Measurements from ENCODE around the gene CFAP52. TPM values are rescaled to one million over a fixed set of nuclear protein-coding genes. Genes with fewer than 3 reads are reported as not detected.

CFAP52 gene
- total RNA-seq, 1 donor, result not detected

DNA sequence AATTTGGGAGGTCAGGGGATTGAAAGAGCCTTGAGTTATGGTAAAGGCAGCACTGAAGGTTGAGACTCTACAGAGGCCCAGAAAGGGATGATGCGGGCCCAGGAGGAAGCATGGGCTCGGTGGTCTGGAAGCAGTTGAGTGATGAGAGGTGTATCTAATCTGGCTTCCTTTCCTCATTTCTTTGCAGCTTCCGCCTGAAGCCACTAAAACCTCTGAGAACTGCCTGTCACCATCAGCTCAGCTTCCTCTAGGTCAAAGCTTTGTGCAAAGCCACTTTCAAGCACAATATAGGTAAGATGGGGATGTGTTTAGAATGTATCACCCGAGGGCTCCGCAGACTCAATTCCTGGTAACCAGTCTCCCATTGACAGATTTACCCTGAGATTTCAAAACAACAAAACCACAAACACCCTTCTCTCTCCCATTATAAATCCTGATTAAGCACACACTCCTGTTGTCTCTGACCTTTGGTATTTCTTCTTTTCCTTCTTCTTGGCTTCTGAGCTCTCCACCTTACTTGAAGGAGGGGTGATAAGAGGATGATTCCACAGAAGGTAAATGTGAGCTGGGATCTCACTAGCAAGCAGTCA is 90.1 kb downstream of the CFAP52 start:
- no peaks in the 10 kb centered on the region for H3K79me2 ChIP-seq (ENCODE audit: insufficient read depth, low read length)
- H3K36me3 ChIP-seq (ENCODE audit: insufficient read depth, low read length), result no peaks in the 10 kb centered on the region
- TF ChIP-seq, protein P1, sequence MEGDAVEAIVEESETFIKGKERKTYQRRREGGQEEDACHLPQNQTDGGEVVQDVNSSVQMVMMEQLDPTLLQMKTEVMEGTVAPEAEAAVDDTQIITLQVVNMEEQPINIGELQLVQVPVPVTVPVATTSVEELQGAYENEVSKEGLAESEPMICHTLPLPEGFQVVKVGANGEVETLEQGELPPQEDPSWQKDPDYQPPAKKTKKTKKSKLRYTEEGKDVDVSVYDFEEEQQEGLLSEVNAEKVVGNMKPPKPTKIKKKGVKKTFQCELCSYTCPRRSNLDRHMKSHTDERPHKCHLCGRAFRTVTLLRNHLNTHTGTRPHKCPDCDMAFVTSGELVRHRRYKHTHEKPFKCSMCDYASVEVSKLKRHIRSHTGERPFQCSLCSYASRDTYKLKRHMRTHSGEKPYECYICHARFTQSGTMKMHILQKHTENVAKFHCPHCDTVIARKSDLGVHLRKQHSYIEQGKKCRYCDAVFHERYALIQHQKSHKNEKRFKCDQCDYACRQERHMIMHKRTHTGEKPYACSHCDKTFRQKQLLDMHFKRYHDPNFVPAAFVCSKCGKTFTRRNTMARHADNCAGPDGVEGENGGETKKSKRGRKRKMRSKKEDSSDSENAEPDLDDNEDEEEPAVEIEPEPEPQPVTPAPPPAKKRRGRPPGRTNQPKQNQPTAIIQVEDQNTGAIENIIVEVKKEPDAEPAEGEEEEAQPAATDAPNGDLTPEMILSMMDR (IDR thresholded peaks at IDR 0.05; ENCODE audit: extremely low read depth, low read depth, low read length), result no peak
- H3K9me3 ChIP-seq (ENCODE audit: low read depth, low read length), result no peaks in the 10 kb centered on the region
- H3K4me3 ChIP-seq (ENCODE audit: insufficient read depth, low read length), result no peak overlapping the region
- no peak overlapping the region for H3K27ac ChIP-seq (ENCODE audit: low read depth, low read length)
- H3K4me2 ChIP-seq (ENCODE audit: insufficient read depth, low read length), result no peak overlapping the region
- H2AFZ ChIP-seq (ENCODE audit: low read length), result no peak overlapping the region
- no peaks in the 10 kb centered on the region for H3K27me3 ChIP-seq (ENCODE audit: insufficient read depth, low read length)
- H3K4me1 ChIP-seq (ENCODE audit: insufficient read depth, low read length), result no peaks in the 10 kb centered on the region
- H4K20me1 ChIP-seq (ENCODE audit: insufficient read depth, low read length), result no peaks in the 10 kb centered on the region
- DNase-seq (ENCODE audit: insufficient read length, low spot score, missing footprints), result no peak

DNA sequence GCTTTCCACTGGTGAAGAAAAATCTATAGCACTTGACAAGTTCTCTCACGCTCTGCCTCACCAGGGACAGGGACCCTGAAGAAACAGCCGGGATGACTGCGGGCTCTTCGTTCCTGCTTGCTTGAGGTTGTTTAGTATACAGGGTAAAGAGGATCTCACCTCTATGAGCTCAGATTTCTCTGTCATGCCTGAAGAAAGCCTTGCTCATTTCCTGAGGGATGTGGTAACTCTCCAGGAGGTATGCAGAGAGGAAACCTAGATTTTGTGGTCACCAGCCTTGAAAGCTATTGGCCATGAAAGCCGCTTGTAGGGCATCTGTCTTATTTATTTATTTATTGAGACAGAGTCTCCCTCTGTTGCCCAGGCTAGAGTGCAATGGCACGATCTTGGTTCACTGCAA is 92.1 kb downstream of the CFAP52 start:
- Histone ChIP-seq H3K4me1 (ENCODE audit: insufficient read depth, low read length) (no peaks in the 10 kb centered on the region), H3K9me3 (ENCODE audit: low read depth, low read length) (no peaks in the 10 kb centered on the region), H4K20me1 (ENCODE audit: insufficient read depth, low read length) (no peaks in the 10 kb centered on the region), H3K4me2 (ENCODE audit: insufficient read depth, low read length) (no peak overlapping the region), H3K36me3 (ENCODE audit: insufficient read depth, low read length) (no peaks in the 10 kb centered on the region), H3K4me3 (ENCODE audit: insufficient read depth, low read length) (no peak overlapping the region), H3K79me2 (ENCODE audit: insufficient read depth, low read length) (no peaks in the 10 kb centered on the region), H3K27me3 (ENCODE audit: insufficient read depth, low read length) (no peaks in the 10 kb centered on the region), H3K27ac (ENCODE audit: low read depth, low read length) (no peak overlapping the region), H2AFZ (ENCODE audit: low read length) (no peak overlapping the region)
- TF ChIP-seq, protein P1 (IDR thresholded peaks at IDR 0.05; ENCODE audit: extremely low read depth, low read depth, low read length), result no peak
- DNase-seq (ENCODE audit: insufficient read length, low spot score, missing footprints), result no peak

DNA sequence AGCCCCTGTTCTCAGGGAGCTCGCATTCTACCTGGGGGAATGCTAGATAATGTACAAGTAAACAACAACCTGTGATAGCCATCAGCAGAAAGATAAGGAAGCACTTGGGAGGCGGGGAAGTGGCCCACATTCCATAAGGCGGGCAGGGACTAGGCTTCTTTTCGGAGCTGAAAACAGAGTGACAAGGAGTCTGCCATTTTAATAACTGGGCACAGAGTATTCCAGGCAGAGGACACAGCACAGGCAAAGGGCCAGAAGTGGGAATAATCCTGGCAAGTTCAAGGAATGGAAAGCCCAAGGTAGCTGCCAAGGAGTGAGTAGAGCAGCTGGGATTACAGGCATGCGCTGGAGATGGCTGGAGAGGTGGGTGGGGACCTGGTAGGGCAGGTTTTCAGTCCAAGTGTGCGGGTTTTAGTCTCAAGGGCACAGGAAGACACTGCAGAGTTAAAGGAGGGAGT is 93.1 kb downstream of the CFAP52 start:
- Histone ChIP-seq H3K27me3 (ENCODE audit: insufficient read depth, low read length) (no peaks in the 10 kb centered on the region), H3K4me2 (ENCODE audit: insufficient read depth, low read length) (no peak overlapping the region), H4K20me1 (ENCODE audit: insufficient read depth, low read length) (no peaks in the 10 kb centered on the region), H3K4me1 (ENCODE audit: insufficient read depth, low read length) (no peaks in the 10 kb centered on the region), H3K9me3 (ENCODE audit: low read depth, low read length) (no peaks in the 10 kb centered on the region), H3K27ac (ENCODE audit: low read depth, low read length) (no peak overlapping the region), H2AFZ (ENCODE audit: low read length) (no peak overlapping the region), H3K79me2 (ENCODE audit: insufficient read depth, low read length) (no peaks in the 10 kb centered on the region), H3K36me3 (ENCODE audit: insufficient read depth, low read length) (no peaks in the 10 kb centered on the region), H3K4me3 (ENCODE audit: insufficient read depth, low read length) (no peak overlapping the region)
- no peak for DNase-seq (ENCODE audit: insufficient read length, low spot score, missing footprints)
- TF ChIP-seq, protein P1 (IDR thresholded peaks at IDR 0.05; ENCODE audit: extremely low read depth, low read depth, low read length), result no peak

DNA sequence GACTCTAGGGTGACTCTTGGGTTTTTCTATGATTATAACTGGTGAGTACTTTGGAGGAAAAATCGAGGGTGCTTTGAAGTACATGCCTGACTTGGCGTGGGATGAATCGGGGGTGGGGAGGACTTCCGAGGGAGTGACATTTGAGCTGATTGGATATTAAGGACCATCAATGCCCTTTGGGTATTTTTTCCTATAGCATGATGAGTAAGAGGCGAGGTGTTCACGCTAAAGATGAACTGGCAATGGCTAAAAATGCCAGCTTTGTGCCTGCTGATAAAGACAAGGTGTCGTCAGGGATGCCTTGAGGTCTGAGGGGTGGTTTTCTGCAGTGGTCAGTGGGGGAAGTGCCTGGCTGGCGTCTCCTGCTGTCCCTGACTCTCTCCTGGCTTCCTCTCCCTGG is 94.2 kb downstream of the CFAP52 start:
- H3K36me3 ChIP-seq (ENCODE audit: insufficient read depth, low read length), result no peaks in the 10 kb centered on the region
- H3K27ac ChIP-seq (ENCODE audit: low read depth, low read length), result no peak overlapping the region
- H3K9me3 ChIP-seq (ENCODE audit: low read depth, low read length), result no peaks in the 10 kb centered on the region
- H3K4me2 ChIP-seq (ENCODE audit: insufficient read depth, low read length), result no peak overlapping the region
- H3K4me1 ChIP-seq (ENCODE audit: insufficient read depth, low read length), result no peaks in the 10 kb centered on the region
- H2AFZ ChIP-seq (ENCODE audit: low read length), result no peak overlapping the region
- no peaks in the 10 kb centered on the region for H3K27me3 ChIP-seq (ENCODE audit: insufficient read depth, low read length)
- DNase-seq (ENCODE audit: insufficient read length, low spot score, missing footprints), result no peak
- no peaks in the 10 kb centered on the region for H4K20me1 ChIP-seq (ENCODE audit: insufficient read depth, low read length)
- H3K79me2 ChIP-seq (ENCODE audit: insufficient read depth, low read length), result no peaks in the 10 kb centered on the region
- H3K4me3 ChIP-seq (ENCODE audit: insufficient read depth, low read length), result no peak overlapping the region
- TF ChIP-seq, protein P1 (IDR thresholded peaks at IDR 0.05; ENCODE audit: extremely low read depth, low read depth, low read length), result no peak

Data from osteoblast (primary cell).